ENCODE measurements around the gene CPD.
"Not testable (repeated sequence)": the region's sequence is repeated elsewhere in the genome, so short reads cannot be mapped to it uniquely, and the experiment has no call there.

CPD gene

DNA sequence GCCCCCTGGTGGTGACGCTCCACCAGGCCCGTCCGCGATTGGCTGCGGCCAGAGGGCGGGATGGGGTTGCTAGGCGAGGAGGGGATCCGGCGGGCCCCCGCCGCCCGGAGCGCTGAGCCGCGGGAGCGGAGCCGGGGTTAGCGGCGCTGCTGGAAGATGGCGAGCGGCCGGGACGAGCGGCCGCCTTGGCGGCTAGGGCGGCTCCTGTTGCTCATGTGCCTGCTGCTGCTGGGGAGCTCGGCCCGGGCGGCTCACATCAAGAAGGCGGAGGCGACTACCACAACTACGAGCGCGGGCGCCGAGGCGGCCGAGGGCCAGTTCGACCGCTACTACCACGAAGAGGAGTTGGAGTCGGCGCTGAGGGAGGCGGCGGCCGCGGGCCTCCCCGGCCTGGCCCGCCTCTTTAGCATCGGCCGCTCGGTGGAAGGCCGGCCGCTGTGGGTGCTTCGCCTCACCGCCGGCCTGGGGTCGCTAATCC, at the start of gene CPD:
Gene CPD, plus strand, starts transcription at position 103 of the 478 bp plus-strand sequence. Its CDS starts 54 bp downstream, at position 157.
- FAIRE-seq: no peak
- peak; percentile 75 for DNase-seq (ENCODE audit: low spot score)

DNA sequence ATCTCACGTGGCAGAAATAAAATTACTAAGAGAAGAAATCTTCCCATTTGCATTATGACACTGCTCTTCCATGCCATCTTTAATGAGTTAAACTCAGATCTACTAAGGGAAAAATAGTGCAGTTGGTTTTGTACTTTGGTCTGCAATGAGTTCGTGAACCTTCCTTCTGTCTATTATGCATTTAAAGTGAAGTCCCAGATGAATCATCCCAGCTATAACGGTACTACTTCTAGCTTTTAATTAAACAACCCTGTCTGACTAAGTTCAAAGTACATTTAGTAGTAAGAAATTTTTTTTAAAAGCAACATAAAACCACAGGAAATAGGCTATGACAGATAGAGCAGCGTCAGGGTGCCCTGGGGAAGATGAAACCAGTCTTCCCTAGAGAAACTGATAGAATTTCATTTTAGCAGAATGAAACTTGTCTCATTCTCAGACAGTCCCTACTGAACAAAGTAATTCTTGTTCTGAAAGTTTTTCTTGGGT, 46.6 kb upstream of the CPD start:
- FAIRE-seq (peak; percentile 97), DNase-seq (ENCODE audit: low spot score) (peak; percentile 88)

DNA sequence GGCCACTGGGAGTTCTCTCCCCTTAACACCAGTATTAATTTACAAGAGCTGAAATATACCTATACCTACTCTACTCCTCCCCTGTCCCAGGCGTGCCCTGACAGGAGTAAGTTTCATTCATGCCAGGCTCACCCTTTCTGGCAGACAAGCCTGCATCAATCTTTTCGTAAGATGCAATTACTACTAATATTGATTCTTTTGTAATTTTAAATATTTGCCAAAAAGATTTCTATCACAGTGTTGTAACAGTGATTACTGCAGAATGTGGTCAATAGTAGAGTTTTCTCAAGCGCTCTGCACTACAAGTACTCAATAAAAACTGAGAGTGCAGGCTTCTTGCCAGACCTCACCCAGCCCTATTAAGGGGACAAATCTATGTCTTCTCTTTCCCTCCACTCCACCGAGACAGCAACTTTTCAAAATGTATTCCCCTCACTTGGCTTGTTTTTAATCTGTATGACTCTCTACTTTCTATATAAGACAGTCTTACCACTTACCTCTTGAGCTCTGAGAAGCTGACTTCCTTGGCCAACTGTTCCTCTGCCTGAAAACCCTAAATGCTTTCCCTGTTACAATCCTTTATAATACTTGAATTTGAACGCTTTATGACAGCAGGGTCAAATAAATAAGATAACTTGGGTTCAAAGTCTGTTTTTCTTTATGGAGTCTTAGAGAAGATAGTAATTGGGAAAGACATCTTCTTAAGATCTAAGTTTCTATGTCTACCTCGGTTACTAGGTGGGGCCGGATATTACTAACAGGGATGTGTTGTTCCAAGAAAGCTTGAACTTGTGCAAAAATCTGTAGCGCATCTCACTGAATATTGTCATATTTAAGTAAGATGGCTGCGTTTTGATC, 45.0 kb upstream of the CPD start, which contains the start of gene TMIGD1:
Gene TMIGD1, minus strand, starts transcription at position 555 of the 858 bp plus-strand sequence. CDS start 1,924 bp downstream, outside the sequence.
- no peak for FAIRE-seq
- no peak for DNase-seq (ENCODE audit: low spot score)

DNA sequence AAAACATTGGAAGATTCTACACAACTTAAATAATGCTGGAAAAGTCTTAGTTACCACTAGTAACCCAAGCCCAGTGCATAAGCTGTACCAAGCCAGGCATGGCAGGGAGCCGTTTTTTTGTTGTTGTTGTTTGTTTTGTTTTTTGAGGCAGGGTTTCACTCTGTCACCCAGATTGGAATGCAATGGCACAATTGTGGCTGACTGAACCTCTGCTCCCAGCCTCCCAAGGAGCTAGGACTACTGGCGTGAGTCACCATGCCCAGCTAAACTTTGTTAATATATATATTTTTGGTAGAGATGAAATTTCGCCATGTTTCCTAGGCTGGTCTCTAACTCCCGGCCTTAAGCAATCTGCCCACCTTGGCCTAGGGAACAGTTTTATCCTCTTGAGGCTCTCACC, 44.3 kb upstream of the CPD start:
- no peak for FAIRE-seq
- DNase-seq (ENCODE audit: low spot score): no peak

DNA sequence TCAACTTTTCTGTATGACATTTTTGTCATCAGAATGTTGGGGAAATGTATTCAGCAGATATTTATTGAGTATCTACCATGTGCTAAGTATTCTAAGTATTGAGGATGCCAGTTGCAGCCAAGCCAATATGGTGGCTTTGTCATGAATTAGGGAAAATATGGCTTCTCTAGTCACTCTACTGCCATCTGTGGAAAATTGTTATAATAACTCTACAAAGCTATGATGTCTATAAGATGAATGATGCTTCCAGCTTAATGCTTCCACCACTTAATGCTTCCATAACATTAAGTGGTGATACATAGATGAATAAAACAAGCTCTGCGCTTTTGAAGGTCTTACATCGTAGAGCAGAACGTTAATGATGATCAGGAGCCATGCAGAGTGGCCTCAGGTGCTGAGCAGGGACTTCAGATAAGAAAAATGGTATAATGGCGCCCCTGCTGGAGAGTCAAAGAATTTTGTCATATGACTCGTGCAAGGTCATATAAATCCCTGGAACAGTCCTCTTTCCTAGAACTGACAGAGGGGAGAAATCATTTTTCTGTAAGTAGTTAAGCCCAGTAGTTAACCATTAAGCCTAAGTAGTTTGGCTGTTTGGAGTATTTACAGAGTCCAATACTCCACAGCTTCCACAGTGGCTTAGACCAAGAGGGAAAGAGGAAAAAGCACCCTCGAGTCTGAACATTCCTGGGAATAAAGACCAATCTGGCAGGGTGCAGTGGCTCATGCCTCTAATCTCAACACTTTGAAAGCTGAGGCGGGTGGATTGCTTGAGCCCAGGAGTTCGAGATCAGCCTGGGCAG, 42.2 kb upstream of the CPD start:
- DNase-seq (ENCODE audit: low spot score) (peak; percentile 78), FAIRE-seq (peak; percentile 82)

DNA sequence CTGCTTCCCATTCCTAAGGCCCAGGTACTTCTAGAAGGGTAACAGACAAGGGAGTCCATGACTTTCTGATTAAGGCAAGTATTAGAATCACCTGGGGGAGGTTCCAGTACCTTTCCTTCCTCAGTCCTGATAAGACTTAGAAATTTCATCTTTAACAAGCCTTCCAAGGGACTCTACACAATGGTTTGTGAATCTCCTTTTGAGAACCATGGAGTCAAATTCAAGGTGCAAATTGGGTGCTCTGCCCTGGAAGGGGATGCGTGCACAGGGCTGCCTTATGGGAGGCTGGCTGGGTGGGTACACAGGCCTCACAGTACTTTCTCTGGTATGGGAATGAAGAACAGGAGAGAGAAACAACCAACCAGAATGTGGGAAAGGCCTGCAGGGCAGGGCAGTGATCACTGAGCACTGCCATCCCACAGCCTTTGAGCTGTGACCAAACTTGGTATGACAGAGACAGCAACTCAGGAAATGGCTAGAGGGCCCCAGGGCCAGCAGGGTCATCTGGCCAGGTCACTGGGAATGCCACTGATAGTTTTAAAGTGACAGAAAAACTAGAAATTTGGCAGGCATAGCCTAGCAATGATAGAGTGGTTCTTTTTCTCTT, 41.2 kb upstream of the CPD start:
- FAIRE-seq (peak; percentile 77), DNase-seq (ENCODE audit: low spot score) (peak; percentile 76)

DNA sequence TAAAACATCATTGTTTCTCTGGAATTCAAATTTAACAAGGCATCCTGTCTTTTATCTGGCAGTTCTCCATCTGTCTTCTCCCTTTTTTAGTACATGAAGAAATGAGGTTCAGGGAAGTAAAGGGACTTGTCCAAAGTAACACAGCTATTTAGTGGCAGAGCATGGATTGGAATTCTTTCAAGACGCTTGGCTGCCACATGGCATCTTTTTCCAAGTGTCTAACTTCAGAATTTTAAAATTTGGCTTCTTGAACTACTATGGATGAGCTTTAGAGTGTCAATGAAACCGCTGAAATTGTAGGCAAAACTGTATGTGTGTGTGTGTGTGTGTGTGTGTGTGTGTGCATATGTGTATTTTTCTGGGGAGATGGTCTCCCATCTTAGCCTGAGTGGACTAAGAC, 39.6 kb upstream of the CPD start:
- FAIRE-seq: no peak

DNA sequence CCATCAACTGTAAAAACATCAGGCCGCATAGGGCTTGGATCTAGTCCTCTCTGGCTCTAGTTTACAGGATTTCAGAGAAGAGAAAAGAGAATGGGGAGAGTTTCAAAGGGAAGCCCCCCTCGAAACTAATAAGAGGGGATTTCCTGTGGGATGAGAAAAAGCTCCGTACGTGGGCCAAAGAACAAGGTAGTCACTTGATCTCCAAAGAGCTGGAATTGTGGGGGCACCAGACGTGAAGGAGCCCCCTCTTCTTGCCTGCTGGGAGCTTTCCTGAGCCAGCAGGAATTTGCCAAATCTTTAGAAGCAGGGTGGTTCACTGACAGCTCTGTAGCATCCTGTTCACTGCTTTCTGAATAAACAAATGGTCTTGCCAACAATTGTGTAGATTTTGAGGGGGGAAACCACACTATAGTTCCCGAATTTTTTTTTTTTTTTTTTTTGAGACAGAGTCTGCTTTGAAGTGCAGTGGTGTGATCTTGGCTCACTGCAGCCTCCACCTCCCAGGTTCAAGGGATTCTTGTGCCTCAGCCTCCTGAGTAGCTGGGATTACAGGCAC, 37.8 kb upstream of the CPD start:
- FAIRE-seq: no peak
- no peak for DNase-seq (ENCODE audit: low spot score)

More for the DNA sequence above, 39.6 kb upstream of the CPD start:
- no peak for DNase-seq (ENCODE audit: low spot score)

DNA sequence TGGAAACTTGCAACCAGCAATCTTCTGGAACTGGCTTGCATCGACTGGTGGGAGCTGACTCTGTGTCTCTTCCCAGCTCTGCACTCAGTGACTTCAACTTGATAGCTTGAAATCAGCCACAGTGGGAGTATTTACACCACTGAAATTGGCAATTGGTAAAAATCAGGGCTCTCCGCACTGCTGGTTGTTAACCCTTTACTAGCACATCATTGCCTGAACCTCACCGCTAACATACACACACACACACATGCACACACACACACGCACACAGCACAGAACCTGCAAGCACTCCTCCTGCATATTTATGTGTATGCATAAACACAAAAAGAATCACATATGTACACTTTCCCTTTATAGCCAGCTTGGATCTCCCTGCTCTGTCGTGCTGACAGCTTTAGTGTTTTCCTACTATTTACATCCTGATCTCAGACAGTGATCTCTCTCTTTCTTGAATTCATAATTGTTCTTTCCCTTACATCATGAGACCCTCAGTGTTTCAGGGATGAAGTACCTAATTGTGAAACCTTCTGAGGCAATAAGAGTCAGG, 37.0 kb upstream of the CPD start:
- DNase-seq (ENCODE audit: low spot score): no peak
- FAIRE-seq: no peak

DNA sequence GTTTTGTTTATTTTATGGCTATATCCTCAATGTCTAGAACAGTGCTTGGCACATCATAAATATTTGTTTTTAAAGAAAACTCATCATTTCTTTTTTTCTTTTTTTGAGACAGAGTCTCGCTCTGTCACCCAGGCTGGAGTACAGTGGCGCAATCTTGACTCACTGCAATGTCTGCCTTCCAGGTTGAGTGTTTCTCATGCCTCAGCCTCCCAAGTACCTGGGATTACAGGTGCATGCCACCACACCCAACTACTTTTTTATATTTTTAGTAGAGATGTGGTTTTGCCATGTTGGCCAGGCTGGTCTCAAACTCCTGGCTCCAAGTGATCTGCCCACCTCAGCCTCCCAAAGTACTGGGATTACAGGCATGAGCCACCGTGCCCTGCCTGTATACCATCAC, 35.5 kb upstream of the CPD start:
- not testable (repeated sequence) for FAIRE-seq; DNase-seq (ENCODE audit: low spot score)

DNA sequence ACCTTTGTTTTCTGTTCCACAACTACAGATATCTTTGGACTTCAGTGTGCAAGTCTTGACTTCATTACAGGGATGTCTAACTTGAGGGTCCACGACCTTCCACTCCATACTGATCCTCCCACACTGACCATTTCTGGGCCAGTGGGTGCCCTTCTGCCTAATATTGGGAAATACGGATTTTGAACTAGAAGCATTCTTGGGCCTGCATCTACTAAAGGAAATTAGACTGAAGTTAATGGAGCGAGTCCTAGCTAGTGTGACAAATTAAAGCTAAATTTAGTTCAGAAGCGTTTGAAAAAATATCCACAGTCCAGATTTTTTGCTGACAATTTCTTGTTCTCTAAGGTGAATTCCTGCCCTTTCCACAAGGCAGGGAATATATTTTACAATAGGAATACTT, 34.9 kb upstream of the CPD start:
- FAIRE-seq (no peak), DNase-seq (ENCODE audit: low spot score) (no peak)

DNA sequence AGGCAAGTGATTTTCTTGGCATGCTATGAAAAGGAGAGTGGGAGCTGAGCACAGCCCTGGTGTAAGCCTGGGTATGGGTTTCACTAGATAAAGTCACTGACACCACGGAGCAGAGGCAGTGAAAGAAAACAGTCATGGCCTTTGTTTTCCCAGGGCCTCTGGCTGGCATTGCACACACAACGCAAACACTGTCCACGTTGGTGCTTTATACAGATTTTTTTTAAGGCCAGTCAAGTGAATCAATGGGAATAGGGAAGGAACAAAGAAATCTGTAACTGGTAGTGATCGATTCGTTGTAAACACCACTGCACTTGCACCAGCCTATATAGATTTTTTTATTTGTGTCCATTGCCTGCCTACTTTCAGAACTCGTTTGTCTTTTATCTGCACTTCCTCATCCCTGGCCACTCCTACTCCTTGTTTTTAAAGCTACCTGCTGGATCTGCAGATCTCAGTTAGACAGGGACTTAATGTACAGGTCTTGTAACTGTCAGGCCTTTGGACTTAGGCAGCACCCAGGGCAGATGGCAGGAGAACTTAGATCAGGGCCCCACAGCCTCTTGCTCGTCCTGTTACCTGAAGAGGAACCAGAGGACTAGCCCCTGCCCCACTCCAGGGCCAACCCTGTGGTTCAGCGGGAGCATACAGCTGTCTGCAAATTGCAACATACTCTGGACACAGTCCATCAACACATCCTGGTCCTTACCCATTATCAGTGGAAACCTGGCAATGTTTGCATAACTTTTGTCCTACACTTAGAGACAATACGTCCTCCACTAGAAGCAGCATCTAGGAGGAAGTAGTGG, 34.2 kb upstream of the CPD start:
- peak; percentile 4 for FAIRE-seq

DNA sequence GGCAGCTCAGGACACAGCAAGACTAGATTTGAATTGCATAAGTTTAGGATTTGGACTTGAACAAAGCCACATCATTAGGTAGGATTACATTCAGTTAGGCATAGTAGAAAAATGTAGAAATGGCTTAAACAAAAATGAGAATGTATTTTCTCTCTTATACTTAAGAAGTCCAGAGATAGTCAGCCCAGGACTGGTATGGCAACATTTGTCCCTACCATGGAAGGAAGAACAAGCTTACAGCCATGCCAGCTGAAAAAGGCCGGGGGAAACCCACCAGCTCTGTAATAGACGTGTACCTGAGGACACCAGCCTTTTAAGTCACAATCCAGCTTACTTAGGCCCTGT, 33.7 kb upstream of the CPD start:
- DNase-seq (ENCODE audit: low spot score) (no peak), FAIRE-seq (no peak)

More for the DNA sequence above, 34.2 kb upstream of the CPD start:
- peak; percentile 29 for DNase-seq (ENCODE audit: low spot score)

DNA sequence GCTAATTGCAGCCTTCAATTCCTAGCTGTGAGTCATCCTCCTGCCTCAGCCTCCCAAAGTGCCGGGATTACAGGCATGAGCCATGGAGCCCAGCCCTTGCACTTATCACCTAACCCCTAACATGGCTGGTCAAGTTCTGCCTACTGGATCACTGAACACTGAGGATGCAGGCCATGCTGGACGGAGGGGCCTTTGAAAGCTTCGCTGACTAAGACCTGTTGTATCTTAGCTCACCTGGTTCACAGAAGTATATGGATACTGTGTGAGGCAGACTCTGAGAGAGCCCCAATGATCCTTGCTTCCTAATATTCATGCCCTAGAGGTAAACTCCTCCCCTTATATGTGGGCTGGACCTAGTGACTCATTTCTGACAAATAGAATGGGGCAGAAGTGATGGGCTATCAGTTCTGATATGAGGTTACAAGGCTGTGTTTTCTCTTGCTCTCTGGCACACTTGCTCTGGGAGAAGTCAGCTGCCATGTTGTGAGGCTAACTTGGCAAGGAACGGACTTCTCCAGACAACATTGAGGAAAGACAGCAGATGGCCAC, 33.1 kb upstream of the CPD start:
- no peak for FAIRE-seq
- DNase-seq (ENCODE audit: low spot score): no peak

DNA sequence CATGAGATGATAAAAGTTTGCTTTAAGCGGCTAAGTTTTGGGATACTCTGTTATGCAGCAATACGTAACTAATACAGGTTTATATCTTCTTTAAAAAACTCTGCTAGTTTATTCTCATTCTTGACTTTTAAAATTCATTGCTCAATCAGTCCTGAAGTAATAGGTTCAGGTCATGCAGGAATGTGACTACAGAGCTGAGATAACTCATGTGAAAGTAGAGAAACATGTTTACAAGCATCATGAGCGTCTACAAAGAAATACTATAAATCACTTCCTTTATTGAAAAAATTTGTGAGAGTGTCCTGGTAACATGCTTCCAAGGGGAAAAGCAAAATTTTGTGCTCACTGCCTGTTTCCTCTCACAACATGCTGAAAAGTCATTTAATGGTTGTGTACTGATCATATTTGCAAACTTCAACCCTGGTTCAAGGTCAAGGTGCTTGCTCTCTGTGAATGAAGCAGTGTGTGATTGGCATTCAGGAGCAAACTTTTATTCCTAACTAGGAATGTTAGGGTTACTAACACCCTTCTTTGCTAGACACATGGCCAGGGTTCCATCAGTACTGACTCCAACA, 32.4 kb upstream of the CPD start:
- no peak for FAIRE-seq

DNA sequence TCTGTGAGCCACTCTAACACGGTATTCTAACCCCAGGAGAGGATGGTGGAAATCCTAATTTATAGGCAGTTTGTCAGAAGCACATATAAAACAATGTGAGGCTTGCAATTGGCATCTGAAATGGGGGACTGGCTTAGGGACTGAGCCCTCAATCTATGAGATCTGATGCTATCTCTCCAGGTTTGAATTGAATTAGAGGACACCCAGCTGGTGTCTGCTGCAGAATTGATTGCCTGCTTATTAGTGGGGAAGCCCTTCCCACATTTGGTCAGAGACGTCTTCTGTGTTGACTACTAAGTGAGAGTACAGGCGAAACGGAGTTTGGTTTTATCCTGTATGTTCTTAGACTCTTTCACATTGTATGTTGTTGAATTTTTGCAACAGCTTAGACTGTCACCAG, 31.2 kb upstream of the CPD start:
- FAIRE-seq (no peak), DNase-seq (ENCODE audit: low spot score) (no peak)

More for the DNA sequence above, 32.4 kb upstream of the CPD start:
- no peak for DNase-seq (ENCODE audit: low spot score)

DNA sequence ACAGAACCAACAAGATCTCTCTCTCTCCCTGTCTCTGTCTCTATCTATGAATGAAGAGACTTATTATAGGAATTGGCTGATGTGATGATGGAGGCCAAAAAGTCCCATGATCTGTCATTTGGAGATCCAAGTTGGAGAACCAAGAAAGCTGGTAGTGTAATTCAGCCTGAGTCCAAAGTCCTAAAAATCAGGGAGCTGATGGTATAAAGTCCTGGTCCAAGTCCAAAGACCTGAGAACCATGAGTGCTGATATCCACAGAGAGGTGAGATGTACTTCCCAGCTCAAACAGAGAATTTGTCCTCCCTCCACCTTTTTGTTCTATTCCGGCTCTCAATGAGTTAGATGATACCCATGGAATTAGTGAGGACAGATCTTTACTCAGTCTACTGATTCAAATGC, 29.5 kb upstream of the CPD start:
- FAIRE-seq: no peak
- DNase-seq (ENCODE audit: low spot score): no peak

DNA sequence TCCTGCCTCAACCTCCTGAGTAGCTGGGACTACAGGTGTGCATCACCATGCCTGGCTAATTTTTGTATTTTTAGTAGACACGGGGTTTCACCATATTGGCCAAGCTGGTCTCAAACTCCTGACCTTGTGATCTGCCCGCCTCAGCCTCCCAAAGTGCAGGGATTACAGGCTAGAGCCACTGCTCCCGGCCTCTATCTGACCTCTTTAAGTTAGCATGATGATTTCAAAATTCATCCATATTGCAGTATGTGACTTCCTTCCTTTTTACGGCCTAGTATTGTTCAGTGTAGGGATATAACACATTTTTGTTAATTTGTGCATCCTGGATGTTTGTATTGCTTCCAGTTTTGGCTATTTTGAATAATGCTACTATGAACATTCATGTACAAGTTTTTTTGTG, 27.5 kb upstream of the CPD start:
- DNase-seq (ENCODE audit: low spot score); FAIRE-seq: not testable (repeated sequence)

DNA sequence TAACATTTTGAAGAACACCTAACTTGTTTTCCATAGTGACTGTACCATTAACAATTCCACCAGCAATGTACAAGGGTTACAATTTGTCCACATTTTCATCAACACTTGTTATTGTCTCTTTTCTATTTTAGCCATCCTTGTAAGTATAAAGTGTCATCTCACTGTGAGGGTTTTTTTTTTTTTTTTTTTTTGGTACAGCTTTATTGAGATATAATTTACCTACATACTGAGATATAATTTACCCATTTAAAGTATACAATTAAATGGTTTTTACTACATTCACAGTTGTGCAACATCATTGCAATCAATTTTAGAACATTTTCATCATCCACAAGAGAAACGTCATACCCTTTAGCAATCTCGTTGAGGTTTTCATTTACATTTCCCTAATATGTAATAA, 27.0 kb upstream of the CPD start:
- DNase-seq (ENCODE audit: low spot score) (no peak), FAIRE-seq (peak; percentile 16)
